ENCODE data around the gene FAT1.
"Not testable (repeated sequence)": the region's sequence is repeated elsewhere in the genome, so short reads cannot be mapped to it uniquely, and the experiment has no call there.

Gene FAT1

DNA sequence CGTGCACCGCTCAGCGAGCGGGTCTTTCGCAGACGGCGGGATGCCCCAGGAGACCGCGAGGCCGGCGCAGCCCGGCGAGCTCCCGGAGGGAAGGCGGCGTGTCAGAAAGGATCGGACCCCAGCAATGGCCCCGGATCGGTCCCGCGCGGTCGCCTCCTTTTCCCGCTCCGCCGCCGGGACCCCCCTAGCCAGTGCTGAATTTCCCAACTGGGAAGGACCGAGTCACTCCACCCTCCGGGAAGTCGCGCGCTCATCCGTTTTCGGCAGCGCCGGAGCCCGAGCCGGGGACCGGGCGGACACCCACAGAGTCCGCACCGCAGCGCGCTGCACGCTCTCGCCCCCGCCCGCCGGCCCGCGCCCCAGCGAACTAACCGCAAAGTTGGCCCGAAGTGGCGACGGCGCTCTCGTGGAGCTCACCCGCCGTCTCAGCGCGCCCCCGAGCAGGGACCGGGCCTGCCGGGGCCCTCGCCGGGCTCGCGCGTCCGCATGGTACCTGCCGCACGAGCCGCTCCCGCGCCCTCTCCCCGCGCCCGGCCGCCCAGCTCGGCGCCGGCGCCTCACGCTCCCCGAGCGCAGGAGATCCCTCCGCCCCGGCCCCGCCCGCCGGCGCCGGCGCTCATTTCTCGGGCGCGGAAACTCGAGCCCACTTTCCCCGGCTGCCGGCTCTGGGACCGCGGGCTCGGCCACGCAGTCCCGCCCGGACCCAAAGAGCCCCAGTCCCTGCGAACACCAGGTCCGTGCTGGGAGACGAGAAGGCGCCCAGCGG is at the start of gene FAT1:
Gene FAT1, minus strand, starts transcription at position 565 of the 766 bp plus-strand sequence. CDS start 14,029 bp downstream, outside the sequence.
- no peak for DNase-seq

- DNase-seq, result no peak
These were observed 49.4 kb upstream of the FAT1 start for GRCh38 chr4:186772936-186773487.

DNA sequence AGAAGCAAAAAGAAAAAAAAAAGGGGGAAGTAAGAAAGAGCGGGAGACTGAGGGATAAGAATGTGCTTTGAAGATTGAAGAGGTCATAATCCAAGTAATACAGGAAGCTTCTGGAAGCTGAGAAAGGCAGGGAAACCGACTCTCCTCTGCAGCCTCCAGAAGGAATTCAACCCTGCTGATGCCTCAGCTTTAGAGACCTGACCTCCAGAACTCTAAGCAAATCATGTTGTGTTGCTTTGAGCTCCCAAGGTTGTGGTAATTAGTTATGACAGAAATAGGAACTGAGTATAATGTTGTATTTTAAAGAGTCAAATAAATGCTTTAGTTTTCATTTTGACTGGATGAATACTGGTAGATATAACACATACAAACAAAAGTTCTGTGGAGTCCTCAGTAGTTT is 48.0 kb upstream of the FAT1 start:
- DNase-seq, result no peak

GRCh38 chr4:186770481-186771175 is 47.0 kb upstream of the FAT1 start:
- DNase-seq, result no peak

DNA sequence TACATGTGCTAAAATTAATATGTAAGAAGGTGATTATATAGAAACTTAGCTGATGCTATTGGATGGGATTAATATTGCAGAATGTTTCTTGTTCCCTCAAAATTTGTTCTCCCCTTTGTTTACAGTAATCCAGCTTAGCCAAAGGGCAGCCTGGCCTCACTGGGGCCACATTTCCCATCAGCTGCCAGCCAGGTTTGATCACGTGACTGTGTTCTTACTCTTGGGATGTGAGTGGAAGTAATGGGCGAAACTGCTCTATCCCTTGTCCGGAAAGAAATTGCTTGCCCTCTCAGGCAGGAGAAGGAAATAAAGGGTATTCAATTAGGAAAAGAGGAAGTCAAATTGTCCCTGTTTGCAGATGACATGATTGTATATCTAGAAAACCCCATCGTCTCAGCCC is 44.1 kb upstream of the FAT1 start:
- DNase-seq, result no peak

- no peak for DNase-seq
These were observed 42.3 kb upstream of the FAT1 start for GRCh38 chr4:186765673-186766546.

- no peak for DNase-seq
These were observed 41.5 kb upstream of the FAT1 start for GRCh38 chr4:186765138-186765537.

DNA sequence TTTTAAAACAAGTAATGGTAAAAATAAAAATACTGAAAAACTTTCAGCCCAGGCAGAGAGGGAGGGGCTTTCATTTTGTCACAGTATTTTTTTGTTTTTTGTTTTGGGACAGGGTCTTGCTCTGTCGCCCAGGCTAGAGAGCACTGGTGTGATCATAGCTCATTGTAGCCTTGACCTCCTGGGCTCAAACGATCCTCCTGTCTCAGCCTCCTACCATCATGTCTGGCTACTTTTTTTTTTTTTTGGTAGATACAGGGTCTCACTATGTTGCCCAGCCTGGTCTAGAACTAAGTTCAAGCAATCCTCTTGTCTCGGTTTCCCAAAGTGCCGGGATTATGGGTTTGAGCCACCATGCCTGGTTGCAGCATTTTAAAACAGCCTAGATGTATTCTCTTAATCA is 40.8 kb upstream of the FAT1 start:
- no peak for DNase-seq

DNA sequence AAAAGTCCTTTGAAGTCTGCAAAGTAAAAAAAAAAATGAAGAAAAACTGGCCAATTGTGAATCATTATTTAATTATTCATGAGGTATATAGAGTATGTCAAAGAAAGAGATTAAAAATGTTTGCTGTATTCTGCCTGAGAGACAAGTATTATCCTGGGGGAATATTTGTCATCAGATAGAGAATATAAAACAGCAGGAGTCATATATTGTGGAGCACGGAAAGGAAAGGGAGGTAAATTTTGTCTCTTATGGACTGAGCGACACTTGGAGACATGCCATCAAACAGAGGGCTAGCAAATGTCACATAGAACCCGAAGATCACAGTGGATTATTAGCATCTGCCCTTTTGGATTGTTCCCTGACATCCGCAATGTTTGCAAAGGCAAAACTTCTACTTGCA is 39.2 kb upstream of the FAT1 start:
- DNase-seq, result no peak

DNA sequence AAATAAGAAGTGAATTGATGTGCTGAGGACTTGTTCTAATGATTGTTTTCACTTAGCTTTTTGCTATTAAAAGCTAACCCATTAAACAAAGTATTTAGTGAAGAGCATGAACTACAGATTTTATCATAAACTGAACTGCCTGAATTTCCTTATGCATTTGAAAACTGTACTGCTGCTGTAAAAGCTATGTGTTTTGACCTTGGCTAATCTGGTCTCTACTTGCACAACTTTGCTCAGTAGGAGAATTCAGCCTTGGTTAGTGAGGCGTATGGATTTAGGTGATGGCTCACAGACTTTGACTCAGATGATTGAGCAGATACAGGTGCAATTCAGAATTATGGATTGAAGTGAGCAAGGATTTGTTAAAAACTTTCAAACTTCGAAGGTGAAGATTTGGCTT is 38.7 kb upstream of the FAT1 start:
- no peak for DNase-seq

- DNase-seq, result not testable (repeated sequence)
These were observed 38.3 kb upstream of the FAT1 start for GRCh38 chr4:186761956-186762355.

DNA sequence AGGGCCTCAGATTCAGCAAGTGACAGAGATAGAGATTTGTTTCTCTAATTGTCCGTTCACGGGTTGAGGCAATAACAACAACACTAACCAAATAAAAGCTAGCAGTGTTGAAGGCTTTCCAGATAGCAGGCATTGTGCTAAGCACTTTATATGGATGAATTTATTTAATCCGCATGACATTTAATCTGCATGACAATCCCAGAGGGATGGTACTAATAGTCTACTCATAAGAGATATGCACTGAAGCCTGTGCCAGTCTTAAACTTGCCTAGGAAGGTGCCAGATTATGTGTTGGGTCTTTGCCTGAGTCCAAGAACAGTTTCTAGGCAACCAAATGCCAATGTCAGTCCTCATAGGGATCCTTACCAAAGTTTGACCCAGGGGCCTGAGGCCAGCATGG is 37.7 kb upstream of the FAT1 start:
- no peak for DNase-seq

GRCh38 chr4:186760576-186760975 is 36.9 kb upstream of the FAT1 start:
- DNase-seq, result no peak

- no peak for DNase-seq
These were observed 36.3 kb upstream of the FAT1 start for GRCh38 chr4:186759990-186760389.

DNA sequence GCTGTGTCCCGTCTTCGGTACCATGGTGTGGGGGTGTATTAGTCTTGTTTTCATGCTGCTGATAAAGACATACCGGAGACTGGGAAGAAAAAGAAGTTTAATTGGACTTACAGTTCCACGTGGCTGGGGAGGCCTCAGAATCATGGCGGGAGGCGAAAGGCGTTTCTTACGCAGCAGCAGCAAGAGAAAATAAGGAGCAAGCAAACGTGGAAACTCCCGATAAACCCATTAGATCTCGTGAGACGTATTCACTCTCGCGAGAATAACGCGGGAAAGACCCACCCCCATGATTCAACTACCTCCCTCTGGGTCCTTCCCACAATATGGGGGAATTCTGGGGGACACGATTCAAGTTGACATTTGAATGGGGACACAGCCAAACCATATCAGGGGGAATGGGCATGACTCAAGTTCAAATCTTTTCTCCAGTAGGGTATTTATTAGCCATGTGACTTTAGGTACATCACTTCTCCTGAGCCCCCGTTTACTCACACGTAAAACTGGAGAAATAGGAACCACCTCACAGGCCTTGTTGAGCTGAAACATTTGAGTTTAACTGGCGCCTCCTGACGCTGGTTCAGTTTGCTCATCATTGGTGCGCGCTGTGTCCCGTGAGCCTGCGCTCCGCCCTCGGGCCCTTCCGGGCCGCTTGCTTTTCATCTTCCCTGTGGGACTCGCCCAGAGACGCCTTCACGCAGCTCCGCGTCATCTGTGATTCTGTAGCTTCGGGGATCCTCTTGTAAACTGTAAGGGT is 35.5 kb upstream of the FAT1 start:
- no peak for DNase-seq

DNA sequence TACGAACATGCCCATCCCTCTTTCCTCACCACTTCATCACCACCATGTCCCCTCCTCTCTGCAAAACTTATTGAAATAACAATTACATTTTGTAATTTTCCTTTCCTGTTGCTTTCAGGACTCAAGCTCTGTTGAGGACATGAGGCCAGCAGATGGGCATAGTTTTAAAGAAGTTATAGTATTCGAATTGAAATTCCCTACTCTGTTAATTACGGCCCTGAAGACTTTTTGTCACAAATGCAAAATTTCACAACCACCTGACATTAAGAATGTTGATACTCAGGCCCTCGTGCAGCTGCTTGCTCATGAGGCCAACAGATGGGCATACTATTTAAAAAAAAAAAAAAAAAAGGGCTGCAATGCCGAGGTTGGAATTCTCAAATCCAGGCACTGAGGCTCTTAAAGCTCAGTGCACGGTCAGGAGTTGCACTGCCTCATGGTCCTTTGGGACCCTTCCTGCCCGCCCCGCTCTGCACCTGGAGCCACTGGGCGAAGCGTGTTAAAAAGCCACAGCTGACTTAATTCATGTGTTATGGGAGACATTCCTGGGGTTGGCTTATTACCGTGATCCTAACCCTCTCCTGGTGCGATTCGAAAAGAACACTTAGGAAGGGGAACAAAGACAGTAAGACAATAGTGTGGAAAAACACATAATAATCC is 34.2 kb upstream of the FAT1 start:
- no peak for DNase-seq

DNA sequence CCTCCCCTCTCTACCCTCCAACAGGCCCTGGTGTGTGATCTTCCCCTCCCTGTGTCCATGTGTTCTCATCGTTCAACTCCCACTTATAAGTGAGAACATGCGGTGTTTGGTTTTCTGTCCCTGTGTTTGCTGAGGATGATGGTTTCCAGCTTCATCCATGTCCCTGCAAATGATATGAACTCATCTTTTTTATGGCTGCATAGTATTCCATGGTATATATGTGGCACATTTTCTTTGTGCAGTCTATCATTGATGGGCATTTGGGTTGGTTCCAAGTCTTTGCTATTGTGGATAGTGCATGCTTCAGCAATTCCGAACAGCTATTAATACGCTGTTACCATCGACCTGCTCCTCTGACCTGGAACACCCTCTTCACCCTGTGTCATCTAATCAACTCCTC is 32.9 kb upstream of the FAT1 start:
- not testable (repeated sequence) for DNase-seq

DNA sequence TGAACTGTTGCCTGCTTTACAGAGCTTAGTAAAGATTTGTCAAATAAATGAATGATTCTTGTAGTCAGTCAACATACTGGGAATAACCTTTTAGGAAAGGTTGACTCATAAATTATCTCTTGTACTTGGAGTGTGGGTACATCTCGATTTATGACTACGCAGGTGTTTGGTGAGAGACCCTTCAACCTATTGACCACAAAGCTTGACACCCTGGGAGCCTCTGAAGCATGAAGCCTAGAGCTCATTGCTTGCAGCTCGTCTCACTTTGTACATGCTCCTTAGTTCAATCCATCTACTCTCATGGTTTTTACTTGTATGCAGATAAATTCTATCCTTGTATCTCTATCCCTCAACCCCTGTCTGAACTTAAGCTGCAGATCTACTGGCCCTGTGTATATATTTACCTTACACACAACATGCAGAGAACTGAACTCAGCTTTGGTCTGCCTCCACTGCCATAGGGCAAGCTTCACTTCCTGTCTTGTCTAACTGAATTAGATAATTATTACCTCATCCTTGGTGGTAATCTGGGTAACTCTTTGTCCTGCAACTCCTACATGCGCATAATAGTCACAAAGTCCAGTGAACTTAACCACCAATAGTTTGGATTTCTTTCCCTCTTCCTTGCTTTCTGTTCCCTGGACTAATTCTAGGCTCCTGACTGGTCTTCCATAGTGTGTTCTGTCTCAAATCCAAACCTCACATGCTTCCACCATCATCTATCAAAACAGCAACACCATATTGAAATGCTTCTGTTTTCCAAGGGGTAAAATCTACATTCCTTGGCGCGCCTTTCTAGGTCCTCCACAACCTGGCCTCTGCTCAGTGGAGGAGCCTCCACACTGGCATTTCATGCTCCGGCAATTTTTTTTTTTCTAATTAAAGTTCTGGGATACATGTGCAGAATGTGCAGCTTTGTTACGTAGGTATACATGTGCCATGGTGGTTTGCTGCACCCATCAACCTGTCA is 32.2 kb upstream of the FAT1 start:
- DNase-seq, result no peak

- DNase-seq, result no peak
These were observed 31.3 kb upstream of the FAT1 start for GRCh38 chr4:186754976-186755375.

- DNase-seq, result no peak
These were observed 28.7 kb upstream of the FAT1 start for GRCh38 chr4:186752325-186752724.

Measured in stimulated activated CD8-positive, alpha-beta memory T cell treated with anti-CD3 and anti-CD28 coated beads, Interleukin-4, amount 100 ng/mL, for 48 hours (primary cell).